ENCODE measurements around the gene VEGFA.
A peak's percentile ranks its signal among the peaks of the same experiment; 100 is the strongest.
"Not testable (repeated sequence)": the region's sequence is repeated elsewhere in the genome, so short reads cannot be mapped to it uniquely, and the experiment has no call there.

Gene VEGFA

DNA sequence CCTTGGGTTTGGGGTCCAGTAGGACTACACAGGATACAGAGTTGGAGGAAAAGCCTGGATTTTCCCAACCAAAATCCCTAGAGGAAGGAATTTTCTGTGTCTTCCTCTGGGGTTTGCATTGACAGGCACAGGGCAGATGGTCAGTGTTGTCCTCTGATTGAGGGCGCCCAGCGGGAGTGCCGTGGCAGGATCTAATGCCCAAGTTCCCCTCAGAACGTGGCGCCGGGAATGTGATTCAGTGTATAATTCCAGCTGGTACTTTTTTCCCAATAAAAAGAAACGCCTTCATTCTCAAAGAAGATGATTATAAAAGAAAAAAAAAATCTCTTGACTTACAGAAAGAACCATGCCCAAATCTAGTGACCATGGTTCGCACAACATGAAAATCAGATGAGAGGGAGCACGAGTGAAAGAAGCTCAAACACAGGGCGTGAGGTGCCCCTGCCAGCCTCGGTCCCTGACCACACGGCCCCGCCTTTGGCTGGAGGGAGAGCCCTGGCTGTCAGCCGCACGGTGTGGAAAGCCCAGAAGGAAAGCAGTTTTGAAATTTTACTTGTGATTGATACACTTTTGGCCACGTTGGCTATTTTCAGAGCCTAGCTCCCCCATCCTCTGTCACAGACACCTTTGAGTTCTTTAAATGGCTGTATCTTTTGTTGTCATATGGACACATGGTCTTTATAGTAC, 31.6 kb downstream of the VEGFA start:
- DNase-seq (ENCODE audit: low spot score) (no peak), FAIRE-seq (no peak)

GRCh38 chr6:43803055-43803782, 33.2 kb downstream of the VEGFA start:
- FAIRE-seq (no peak), DNase-seq (ENCODE audit: low spot score) (no peak)

DNA sequence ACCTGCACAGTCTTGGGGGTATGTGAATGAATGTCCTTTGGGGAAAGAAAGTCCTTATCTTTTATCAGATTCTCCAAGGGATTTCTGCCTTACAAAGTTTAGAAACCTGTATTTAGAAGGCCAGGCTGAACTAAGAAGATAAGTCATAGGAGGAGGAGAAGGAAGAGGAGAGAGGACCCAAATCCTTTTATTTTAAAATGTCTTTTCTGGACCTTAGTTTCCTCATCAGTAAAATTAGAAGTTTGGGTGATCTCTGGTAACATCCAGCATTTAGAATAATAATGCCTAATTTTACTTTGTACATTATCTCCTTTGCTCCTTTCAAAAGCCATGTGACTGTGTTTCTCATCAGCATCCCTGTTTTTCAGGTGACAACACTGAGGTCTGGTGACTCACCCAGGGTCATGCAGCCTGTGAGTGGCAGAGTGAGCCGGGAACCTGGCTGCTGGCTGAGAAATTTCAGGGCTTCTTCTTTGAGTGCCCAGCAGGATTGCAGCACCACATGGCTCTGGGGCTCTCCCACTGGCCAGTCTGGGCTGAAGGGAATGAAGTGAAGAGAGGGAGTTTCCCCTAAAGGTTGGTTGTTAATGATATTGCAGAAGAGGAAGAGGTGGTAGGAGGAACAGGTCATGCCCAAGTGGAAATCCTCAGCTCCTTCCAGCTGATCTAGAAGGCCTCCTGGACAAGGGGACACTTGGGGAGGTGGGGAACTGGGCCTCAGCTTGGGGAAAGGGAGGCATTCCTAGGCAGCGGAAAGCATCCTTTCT, 34.0 kb downstream of the VEGFA start:
- peak; percentile 63 for DNase-seq (ENCODE audit: low spot score)
- no peak for FAIRE-seq

DNA sequence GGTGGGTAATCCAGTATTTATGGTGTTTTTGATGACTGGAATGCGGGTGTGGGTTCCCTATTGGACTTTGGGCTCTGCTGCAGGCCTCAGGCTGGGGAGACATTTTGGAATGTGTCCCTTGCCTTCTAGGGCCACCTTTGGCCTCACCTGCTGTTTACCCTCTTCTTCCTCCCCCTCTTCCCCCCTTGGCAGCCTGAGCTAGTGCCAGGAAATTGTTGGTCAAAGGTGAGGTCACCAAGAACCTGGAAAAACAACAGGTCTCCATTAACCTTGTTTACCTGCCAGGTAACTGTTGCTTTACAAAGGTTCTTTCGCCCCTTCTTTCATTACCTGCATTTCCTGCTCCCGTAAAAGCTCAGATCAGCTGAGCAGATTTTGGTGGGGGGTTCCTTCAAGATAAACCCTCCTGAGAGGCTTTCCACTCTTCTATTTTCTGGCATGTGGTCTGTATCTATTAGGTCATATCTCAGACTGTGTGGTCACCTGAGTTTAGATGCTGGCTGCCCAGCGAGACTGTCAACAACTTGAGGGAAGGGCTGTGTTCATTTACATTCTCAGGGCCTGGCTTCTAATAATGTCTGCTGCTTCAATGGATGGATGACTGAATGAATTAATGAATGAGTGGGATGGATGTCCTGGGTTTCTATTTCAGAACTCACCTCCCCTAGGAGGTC, 34.7 kb downstream of the VEGFA start:
- FAIRE-seq: no peak
- DNase-seq (ENCODE audit: low spot score): no peak

- FAIRE-seq (no peak), DNase-seq (ENCODE audit: low spot score) (no peak)
Observed at GRCh38 chr6:43805699-43806042, 35.7 kb downstream of the VEGFA start.

- no peak for FAIRE-seq
Observed at GRCh38 chr6:43806043-43806757, 36.2 kb downstream of the VEGFA start.

DNA sequence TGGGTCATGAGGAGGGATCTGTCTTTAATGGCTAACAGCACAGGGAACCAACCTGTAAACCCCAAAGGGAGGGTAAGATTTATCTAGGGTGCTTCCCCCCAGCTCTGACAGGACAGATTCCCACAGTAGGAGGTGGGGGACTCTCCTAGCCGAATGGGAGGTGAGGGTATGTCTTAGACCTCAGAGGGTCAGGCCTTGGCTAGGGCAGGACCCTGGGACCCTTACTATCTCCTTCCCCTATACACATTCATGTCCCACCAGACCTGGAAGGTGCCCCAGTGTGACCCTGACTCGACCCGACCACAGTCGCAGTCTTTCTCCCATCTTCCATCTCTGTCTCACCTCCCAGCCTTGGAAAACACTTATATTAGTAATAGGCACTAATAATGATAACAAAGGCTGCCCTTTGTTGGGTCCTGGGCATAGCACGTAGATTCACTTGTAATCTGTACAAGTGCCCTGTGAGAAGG, 36.8 kb downstream of the VEGFA start:
- FAIRE-seq (no peak), DNase-seq (ENCODE audit: low spot score) (no peak)

More at GRCh38 chr6:43806043-43806757, 36.2 kb downstream of the VEGFA start:
- DNase-seq (ENCODE audit: low spot score): peak; percentile 14

GRCh38 chr6:43807228-43808061, 37.4 kb downstream of the VEGFA start:
- FAIRE-seq (no peak), DNase-seq (ENCODE audit: low spot score) (no peak)

DNA sequence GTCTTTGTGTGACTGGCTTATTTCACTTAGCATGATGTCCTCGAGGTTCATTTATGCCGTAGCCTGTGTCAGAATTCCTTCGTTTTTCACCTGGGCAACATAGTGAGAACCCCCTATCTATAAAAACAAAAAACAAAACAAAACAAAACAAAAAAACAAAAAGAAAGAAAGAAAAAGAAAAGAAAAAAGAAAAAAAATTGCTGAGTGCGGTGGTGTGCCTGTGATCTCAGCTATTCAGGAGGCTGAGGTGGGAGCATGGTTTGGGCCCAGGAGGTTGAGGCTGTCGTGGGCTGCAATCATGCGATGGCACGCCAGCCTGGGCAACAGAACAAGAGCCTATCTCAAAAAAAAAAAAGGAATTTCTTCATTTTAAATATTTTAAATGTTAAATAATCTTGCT, 38.4 kb downstream of the VEGFA start:
- DNase-seq (ENCODE audit: low spot score): no peak
- no peak for FAIRE-seq

GRCh38 chr6:43809417-43810305, 39.6 kb downstream of the VEGFA start:
- peak; percentile 58 for DNase-seq (ENCODE audit: low spot score)
- no peak for FAIRE-seq

DNA sequence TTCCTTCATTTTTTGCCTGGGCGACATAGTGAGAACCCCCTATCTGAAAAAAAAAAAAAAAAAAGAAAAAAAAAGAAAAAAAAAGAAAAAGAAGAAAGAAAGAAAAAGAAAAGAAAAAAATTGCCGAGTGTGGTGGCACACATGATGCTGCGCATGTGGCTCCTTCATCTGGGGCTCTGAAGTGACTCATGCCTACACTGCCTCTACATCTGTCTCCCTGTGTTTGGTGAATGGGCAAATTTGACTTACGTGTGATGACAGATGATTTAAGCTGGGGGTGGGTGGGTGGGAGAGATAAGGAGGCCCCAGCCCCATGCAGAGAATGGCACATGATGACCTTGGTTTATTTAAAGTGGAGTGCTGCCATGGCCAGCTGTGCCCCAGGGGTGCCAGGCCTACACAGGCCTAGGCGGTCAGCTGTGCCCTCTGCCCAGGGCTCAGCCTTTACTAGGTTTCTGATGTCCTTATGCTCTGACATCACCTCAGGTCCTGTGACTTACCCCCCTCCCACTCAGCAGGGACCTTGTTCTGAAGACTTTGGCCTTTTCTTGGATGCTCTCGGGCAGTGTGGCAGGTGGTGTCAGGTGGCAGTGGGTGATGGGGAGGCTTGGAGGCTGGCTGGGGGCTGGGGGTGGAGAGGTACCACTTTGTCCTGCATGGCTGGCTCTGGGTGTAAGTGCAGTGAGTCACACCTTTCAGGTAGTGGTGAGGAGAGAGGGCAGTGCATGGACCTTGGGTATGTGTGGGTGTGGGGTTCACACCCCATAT, 41.1 kb downstream of the VEGFA start:
- FAIRE-seq (no peak), DNase-seq (ENCODE audit: low spot score) (no peak)

GRCh38 chr6:43811733-43812099, 41.7 kb downstream of the VEGFA start:
- FAIRE-seq: no peak

DNA sequence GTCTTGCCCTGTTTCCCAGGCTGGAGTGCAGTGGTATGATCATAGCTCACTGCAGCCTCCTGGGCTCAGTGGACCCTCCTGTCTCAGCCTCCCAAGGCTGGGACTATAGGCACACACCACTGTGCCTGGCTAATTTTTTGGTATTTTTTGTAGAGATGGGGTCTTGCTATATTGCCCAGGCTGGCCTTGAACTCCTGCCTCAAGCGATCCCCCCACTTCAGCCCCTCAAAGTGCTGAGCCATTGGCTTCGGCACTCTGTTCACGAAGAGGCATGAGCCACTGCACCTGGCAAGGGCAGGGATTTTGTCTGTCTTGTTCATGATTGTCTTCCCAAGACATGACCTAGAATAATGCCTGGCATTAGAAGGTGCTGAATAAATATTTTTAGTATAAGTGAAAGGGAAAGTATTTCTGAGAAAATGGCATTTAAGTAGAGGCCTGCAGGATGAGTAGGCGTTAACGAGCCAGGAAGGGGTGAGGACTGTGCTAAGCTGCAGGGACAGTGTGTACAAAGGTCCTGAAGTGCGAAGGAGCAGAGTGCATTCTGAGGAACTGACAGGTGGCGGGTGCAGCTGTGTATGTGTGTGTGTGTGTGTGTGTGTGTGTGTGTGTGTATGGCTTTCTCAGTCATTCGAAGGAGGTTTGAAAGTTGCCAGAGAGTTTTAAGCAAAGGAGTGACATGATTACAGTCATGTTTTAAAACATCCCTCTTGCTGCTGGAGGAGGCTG, 43.0 kb downstream of the VEGFA start:
- DNase-seq (ENCODE audit: low spot score): no peak

More at GRCh38 chr6:43811733-43812099, 41.7 kb downstream of the VEGFA start:
- DNase-seq (ENCODE audit: low spot score): no peak

GRCh38 chr6:43814111-43814510, 44.1 kb downstream of the VEGFA start:
- DNase-seq (ENCODE audit: low spot score) (no peak), FAIRE-seq (no peak)

More for the DNA sequence above, 43.0 kb downstream of the VEGFA start:
- FAIRE-seq: no peak

GRCh38 chr6:43814865-43815264, 44.9 kb downstream of the VEGFA start:
- FAIRE-seq (no peak), DNase-seq (ENCODE audit: low spot score) (no peak)

GRCh38 chr6:43817192-43817591, 47.2 kb downstream of the VEGFA start:
- no peak for FAIRE-seq
- peak; percentile 24 for DNase-seq (ENCODE audit: low spot score)

DNA sequence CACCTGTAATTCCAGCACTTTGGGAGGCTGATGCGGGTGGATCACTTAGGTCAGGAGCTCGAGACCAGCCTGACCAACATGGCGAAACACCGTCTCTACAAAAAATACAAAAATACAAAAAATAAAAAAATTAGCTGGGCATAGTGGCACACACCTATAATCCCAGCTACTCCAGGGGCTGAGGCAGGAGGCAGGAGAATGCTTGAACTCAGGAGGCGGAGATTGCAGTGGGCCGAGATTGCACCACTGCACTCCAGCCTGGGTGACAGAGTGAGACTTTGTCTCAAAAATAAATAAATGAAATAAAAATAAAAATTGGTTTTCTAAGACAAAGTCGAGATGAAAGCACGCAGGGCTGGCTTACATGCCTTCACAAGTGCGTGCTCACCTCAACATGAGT, 49.0 kb downstream of the VEGFA start:
- FAIRE-seq: not testable (repeated sequence)

DNA sequence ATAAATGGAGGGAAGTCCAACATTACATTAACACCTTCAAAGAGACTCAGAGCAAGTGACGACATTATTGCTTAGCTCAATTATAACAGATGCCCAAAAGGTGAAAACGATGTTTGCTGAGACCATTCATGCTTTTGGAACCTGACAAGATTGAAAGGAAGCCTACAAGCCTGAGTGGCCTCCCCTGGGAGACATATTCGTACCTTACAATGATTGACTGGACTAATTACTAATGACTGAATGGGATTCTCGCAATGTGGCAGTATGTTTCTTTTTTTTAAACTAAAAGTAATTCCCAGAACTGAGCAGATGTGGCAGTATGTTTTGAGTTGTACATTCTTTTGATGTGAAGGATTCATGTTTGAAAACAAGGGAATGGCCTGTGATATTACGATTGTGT, 49.9 kb downstream of the VEGFA start:
- DNase-seq (ENCODE audit: low spot score) (no peak), FAIRE-seq (no peak)

More for the DNA sequence above, 49.0 kb downstream of the VEGFA start:
- not testable (repeated sequence) for DNase-seq (ENCODE audit: low spot score)
